GM18951 (cell line): ENCODE measurements around the gene DEGS2.
"Not testable (repeated sequence)": the region's sequence is repeated elsewhere in the genome, so short reads cannot be mapped to it uniquely, and the experiment has no call there.

Source experiments
- POLR2A ChIP-seq: IDR thresholded peaks from 4 replicates; pipeline ENCODE4 v1.6.1; 2011; ENCODE audit warnings: mild to moderate bottlenecking; ENCODE audit not compliant: insufficient read length, insufficient read depth; ENCODE audit errors: extremely low read depth
- in situ Hi-C: fragments of 300-500 bp; cut with MboI; formaldehyde crosslinking; loops from one replicate; pipeline ENCODE4 v1.12.0; 2022; ENCODE audit warnings: low sequenced_read_pairs, mixed read lengths, inconsistent platforms; ENCODE audit not compliant: unreplicated experiment

The DEGS2 gene

GRCh38 chr14:100165831-100166440 lies 6.5 kb upstream of the DEGS2 start:
- in situ Hi-C loops: no loop called here

GRCh38 chr14:100165376-100165775 lies 5.9 kb upstream of the DEGS2 start:
- in situ Hi-C loops: no loop called here
- TF ChIP-seq POLR2A: no peak

More at GRCh38 chr14:100165831-100166440, 6.5 kb upstream of the DEGS2 start:
- no peak for TF ChIP-seq POLR2A

- no peak for TF ChIP-seq POLR2A
- in situ Hi-C loops: no loop called here
Observed at GRCh38 chr14:100160534-100160916, 1.1 kb upstream of the DEGS2 start.

GRCh38 chr14:100159865-100160533 lies 554 bp upstream of the DEGS2 start:
- TF ChIP-seq POLR2A: no peak

GRCh38 chr14:100158566-100159093 lies 815 bp downstream of the DEGS2 start:
- no peak for TF ChIP-seq POLR2A
- in situ Hi-C loops: no loop called here

More at GRCh38 chr14:100159865-100160533, 554 bp upstream of the DEGS2 start:
- in situ Hi-C loops: no loop called here

GRCh38 chr14:100157548-100158232 lies 1.8 kb downstream of the DEGS2 start:
- in situ Hi-C loops: not testable (repeated sequence)

GRCh38 chr14:100156776-100157175 lies 2.7 kb downstream of the DEGS2 start:
- in situ Hi-C loops: no loop called here

GRCh38 chr14:100155756-100156616 lies 3.5 kb downstream of the DEGS2 start:
- no peak for TF ChIP-seq POLR2A
- in situ Hi-C loops: no loop called here

More at GRCh38 chr14:100156776-100157175, 2.7 kb downstream of the DEGS2 start:
- no peak for TF ChIP-seq POLR2A

- no peak for TF ChIP-seq POLR2A
- in situ Hi-C loops: no loop called here
Observed at GRCh38 chr14:100155049-100155621, 4.3 kb downstream of the DEGS2 start.

- in situ Hi-C loops: no loop called here
- no peak for TF ChIP-seq POLR2A
Observed at GRCh38 chr14:100153560-100153959, 5.9 kb downstream of the DEGS2 start.

- no peak for TF ChIP-seq POLR2A
- in situ Hi-C loops: no loop called here
Observed at GRCh38 chr14:100152091-100152490, 7.4 kb downstream of the DEGS2 start.

- TF ChIP-seq POLR2A: no peak
- in situ Hi-C loops: no loop called here
Observed at GRCh38 chr14:100150932-100151587, 8.4 kb downstream of the DEGS2 start.
